Right ventricle myocardium inferior (tissue), 1 donor: Measurements from ENCODE around the gene MVB12B. TPM values are rescaled to one million over a fixed set of nuclear protein-coding genes. Genes with fewer than 3 reads are reported as not detected.

Source experiments
- ATAC-seq: fragments of 200-7000 bp; cut with Tn5 transposase; one replicate; pipeline ENCODE4 v1.9.1; 2020; ENCODE audit warnings: mild to moderate bottlenecking, moderate library complexity
- DNase-seq: peaks from one replicate; pipeline ENCODE4 v3.0.0; 2021; ENCODE audit errors: missing footprints
- intact Hi-C: fragments of 100-400 bp; cut with DNase I; formaldehyde crosslinking; loops from one replicate; pipeline ENCODE4 v1.11.0; 2022
- total RNA-seq: library from RNA; stranded (reverse); fragmentation: NEBNext Ultra II Directional; extraction: Animal tissue kit (Norgen Biotek cat#: 25700); gene quantifications from one replicate; pipeline ENCODE4 v1.2.1, GENCODE V29; 2021
- donor health status: DM: no; HTN: yes; CAD: no; lungs with severe emphysema.

MVB12B gene
- total RNA-seq, 1 donor from 2014 or later = 12.7 TPM

GRCh38 chr9:126523611-126524111 lies 197.0 kb downstream of the MVB12B start:
- intact Hi-C loops = no loop called here
- ATAC-seq = peak; percentile 47
- DNase-seq = peak; percentile 73

- ATAC-seq = no peak
- peak; percentile 26 for DNase-seq
- intact Hi-C loops = no loop called here
Observed at GRCh38 chr9:126524353-126525077, 197.9 kb downstream of the MVB12B start.

GRCh38 chr9:126526218-126527108 lies 199.8 kb downstream of the MVB12B start:
- no peak for ATAC-seq
- intact Hi-C loops = no loop called here
- peak; percentile 37 for DNase-seq

GRCh38 chr9:126527109-126527825 lies 200.6 kb downstream of the MVB12B start:
- DNase-seq (no peak), ATAC-seq (no peak)
- intact Hi-C loops = no loop called here

GRCh38 chr9:126528111-126528510 lies 201.5 kb downstream of the MVB12B start:
- intact Hi-C loops = no loop called here
- ATAC-seq = no peak
- DNase-seq = peak; percentile 48

GRCh38 chr9:126528915-126529314 lies 202.3 kb downstream of the MVB12B start:
- no peak for ATAC-seq
- no peak for DNase-seq

GRCh38 chr9:126531035-126531571 lies 204.5 kb downstream of the MVB12B start:
- intact Hi-C loops = no loop called here
- peak; percentile 43 for DNase-seq
- ATAC-seq = peak; percentile 34

More at GRCh38 chr9:126528915-126529314, 202.3 kb downstream of the MVB12B start:
- intact Hi-C loops = no loop called here

- intact Hi-C loops = no loop called here
- ATAC-seq (peak; percentile 40), DNase-seq (peak; percentile 62)
Observed at GRCh38 chr9:126531591-126531990, 205.0 kb downstream of the MVB12B start.

- DNase-seq = peak; percentile 86
Observed at GRCh38 chr9:126532019-126532462, 205.4 kb downstream of the MVB12B start.

GRCh38 chr9:126532489-126532888 lies 205.9 kb downstream of the MVB12B start:
- peak; percentile 21 for DNase-seq
- intact Hi-C loops = no loop called here
- ATAC-seq = peak; percentile 20

More at GRCh38 chr9:126532019-126532462, 205.4 kb downstream of the MVB12B start:
- intact Hi-C loops = no loop called here
- ATAC-seq = peak; percentile 93

GRCh38 chr9:126532951-126533925 lies 206.6 kb downstream of the MVB12B start:
- ATAC-seq = no peak
- intact Hi-C loops = no loop called here

GRCh38 chr9:126533926-126534310 lies 207.3 kb downstream of the MVB12B start:
- intact Hi-C loops = no loop called here
- no peak for ATAC-seq

More at GRCh38 chr9:126532951-126533925, 206.6 kb downstream of the MVB12B start:
- DNase-seq = peak; percentile 53

GRCh38 chr9:126534431-126535186 lies 208.0 kb downstream of the MVB12B start:
- ATAC-seq = no peak
- DNase-seq = peak; percentile 33
- intact Hi-C loops = no loop called here

More at GRCh38 chr9:126533926-126534310, 207.3 kb downstream of the MVB12B start:
- peak; percentile 37 for DNase-seq

- ATAC-seq (no peak), DNase-seq (peak; percentile 27)
- intact Hi-C loops = no loop called here
Observed at GRCh38 chr9:126536131-126536530, 209.5 kb downstream of the MVB12B start.

GRCh38 chr9:126536841-126537465 lies 210.3 kb downstream of the MVB12B start:
- DNase-seq (no peak), ATAC-seq (no peak)
- intact Hi-C loops = no loop called here

GRCh38 chr9:126538550-126538949 lies 211.9 kb downstream of the MVB12B start:
- DNase-seq (no peak), ATAC-seq (no peak)
- intact Hi-C loops = no loop called here
